ENCODE results near the gene HOXA5. TPM values are rescaled to one million over a fixed set of nuclear protein-coding genes. Genes with fewer than 3 reads are reported as not detected.

HOXA5 gene
- total RNA-seq, 1 donor from 2014 or later = 16.0 TPM

DNA sequence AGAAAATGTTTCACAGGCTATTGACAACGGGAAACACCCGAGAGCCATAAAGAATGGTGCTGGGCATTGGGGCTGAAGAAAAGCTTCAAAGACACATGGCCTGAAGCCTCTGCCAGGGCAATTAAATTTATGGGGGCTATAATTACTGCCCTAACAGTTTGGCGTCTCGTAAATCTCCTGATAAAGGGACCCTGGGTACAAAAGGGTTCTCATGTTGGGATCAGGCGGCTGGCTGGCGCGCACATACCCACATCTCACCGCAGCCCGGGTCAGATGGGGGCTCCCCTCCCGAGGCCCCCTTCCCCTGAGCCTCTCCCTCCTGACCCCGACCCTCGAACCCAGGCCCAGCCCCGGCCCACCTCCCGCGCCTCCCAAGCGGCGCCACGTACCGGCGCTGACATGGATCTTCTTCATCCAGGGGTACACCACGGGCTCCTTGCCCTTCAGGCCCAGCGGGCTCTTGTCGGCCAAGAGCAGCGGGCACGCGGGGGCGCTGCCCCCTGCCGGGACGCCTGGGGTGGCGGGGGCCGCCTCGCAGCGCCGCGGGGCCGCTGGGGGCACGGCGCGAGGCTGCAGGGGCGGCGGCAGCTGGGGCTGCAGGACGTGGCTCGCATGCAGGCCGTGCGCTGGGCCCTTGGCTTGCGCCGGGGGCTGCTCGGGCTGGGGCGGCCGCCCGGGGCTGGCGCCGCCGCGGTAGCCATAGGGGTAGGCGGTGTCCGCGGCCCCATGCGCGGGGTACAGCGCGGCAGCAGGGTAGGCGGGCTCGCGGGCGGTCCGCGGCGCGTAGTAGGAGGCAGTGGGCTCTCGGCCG, 13.5 kb downstream of the HOXA5 start:
- Histone ChIP-seq H3K36me3 (no peaks in the 10 kb centered on the region), H3K9me3 (no peaks in the 10 kb centered on the region), H3K27ac (peak overlapping the region; percentile 85), H3K4me3 (peak overlapping the region; percentile 57), H3K27me3 (no peaks in the 10 kb centered on the region), H3K4me1 (peaks cover 46% of the 10 kb centered on the region)
- DNase-seq = peak; percentile 65
- TF ChIP-seq, protein P1, sequence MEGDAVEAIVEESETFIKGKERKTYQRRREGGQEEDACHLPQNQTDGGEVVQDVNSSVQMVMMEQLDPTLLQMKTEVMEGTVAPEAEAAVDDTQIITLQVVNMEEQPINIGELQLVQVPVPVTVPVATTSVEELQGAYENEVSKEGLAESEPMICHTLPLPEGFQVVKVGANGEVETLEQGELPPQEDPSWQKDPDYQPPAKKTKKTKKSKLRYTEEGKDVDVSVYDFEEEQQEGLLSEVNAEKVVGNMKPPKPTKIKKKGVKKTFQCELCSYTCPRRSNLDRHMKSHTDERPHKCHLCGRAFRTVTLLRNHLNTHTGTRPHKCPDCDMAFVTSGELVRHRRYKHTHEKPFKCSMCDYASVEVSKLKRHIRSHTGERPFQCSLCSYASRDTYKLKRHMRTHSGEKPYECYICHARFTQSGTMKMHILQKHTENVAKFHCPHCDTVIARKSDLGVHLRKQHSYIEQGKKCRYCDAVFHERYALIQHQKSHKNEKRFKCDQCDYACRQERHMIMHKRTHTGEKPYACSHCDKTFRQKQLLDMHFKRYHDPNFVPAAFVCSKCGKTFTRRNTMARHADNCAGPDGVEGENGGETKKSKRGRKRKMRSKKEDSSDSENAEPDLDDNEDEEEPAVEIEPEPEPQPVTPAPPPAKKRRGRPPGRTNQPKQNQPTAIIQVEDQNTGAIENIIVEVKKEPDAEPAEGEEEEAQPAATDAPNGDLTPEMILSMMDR (IDR thresholded peaks at IDR 0.05) = no peak
- peak; percentile 42 for ATAC-seq
- intact Hi-C loops (cut with DNase I) = no loop called here

DNA sequence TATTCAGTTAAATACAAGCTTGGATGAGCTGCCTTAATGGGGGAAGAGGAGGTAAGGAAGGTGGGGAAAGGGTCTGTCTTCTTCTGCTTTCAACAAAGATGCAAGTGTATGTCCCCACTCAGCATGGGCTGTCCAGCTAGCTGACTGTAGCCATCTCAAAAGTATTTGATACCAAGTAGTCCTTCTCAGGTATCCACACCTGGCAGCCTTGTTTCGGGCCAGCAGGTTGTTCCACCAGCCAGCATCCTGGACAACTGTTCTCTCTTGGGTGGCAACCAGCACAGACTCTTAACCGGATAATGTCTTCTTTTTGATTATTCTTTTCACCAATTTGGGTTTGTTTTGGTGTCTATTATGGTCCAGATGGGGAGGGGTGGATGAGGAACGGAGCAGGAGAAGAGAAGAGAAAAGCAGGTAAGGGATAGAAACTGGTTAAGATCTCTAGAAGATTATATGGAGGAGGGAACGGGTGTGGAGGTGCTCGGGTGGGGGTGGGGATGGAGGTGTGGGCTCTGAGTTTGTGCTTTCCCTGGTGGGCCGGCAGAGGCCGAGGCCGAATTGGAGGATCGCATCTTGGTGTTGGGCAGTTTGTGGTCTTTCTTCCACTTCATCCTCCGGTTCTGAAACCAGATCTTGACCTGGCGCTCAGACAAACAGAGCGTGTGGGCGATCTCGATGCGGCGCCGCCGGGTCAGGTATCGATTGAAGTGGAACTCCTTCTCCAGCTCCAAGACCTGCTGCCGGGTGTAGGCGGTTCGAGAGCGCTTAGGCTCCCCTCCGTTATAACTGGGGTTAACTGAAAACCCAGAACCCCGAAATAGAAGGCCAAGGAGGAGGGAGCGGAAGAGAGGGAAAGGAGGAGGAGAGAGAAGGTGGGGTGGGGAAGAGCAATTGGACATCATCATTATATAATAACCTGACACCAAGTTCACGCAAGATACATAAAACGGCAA, 14.4 kb downstream of the HOXA5 start:
- Histone ChIP-seq H3K36me3 (no peaks in the 10 kb centered on the region), H3K9me3 (no peaks in the 10 kb centered on the region), H3K27ac (peak overlapping the region; percentile 79), H3K4me3 (peak overlapping the region; percentile 57), H3K27me3 (no peaks in the 10 kb centered on the region), H3K4me1 (peaks cover 45% of the 10 kb centered on the region)
- DNase-seq (no peak), ATAC-seq (no peak)
- intact Hi-C loops (cut with DNase I) = no loop called here
- TF ChIP-seq, protein P1 (IDR thresholded peaks at IDR 0.05) = no peak

DNA sequence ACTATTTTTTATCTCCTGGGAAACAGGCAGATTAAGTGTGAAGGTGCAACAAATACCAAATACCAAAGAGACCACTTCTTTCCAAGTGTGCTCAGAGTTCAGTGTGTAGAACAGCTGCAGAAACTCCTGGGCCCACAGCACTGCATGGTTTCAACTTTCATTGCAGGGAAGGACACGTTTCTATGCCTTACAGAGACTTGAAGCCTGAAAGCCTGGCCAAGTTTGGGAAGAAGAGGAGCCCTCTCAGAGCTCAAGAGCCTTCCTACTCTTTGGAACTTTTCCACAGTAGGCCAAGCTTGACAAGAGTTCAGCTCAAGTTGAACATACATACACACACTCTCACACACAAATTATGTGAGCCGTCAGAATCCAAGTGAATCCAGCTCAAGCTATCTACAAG, 15.4 kb downstream of the HOXA5 start:
- H3K36me3 ChIP-seq = no peaks in the 10 kb centered on the region
- no peak overlapping the region for H3K4me3 ChIP-seq
- H3K9me3 ChIP-seq = no peaks in the 10 kb centered on the region
- intact Hi-C loops (cut with DNase I) = no loop called here
- H3K27ac ChIP-seq = peak overlapping the region; percentile 79
- ATAC-seq (no peak), DNase-seq (no peak)
- H3K4me1 ChIP-seq = peaks cover 34% of the 10 kb centered on the region
- TF ChIP-seq, protein P1 (IDR thresholded peaks at IDR 0.05) = no peak
- peaks cover 5% of the 10 kb centered on the region for H3K27me3 ChIP-seq

DNA sequence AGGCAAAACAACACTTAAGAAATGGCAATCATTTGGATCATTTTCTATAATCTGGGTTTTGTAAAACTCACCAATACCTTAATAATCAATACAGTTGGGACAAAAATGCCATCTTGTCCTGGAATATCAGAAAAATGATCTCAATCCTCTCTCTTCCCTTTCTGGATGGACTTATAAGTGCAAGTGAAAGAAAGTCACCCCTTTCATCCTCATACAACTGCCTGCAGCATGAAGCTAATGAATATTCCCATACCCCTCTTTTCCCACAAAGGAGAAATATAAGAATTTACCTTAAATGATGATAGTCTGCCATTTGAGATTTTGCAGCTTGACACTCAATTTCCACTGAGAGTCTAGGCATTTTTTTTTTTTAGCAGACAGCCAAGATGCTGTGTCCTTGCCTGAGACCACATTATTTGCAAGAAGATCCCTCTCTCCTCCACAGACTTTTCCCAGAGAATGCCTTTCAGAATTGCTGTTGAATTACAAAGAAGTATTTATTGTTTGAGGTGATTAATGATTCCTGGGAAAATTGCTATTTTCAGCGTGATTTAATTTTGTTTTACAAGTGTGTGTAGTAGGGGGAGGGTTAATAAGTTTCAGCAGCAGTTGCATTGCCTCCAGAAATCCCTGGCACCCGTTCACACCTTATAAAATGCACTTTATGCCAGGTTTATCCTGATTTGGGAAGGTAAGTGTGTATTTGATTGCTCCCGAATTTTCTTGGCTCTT, 16.7 kb downstream of the HOXA5 start:
- H3K9me3 ChIP-seq = no peaks in the 10 kb centered on the region
- no peak for ATAC-seq
- H3K27me3 ChIP-seq = peaks cover 5% of the 10 kb centered on the region
- H3K36me3 ChIP-seq = no peaks in the 10 kb centered on the region
- H3K27ac ChIP-seq = peak overlapping the region; percentile 89
- no peak overlapping the region for H3K4me3 ChIP-seq
- intact Hi-C loops (cut with DNase I) = no loop called here
- no peak for DNase-seq
- peaks cover 28% of the 10 kb centered on the region for H3K4me1 ChIP-seq
- TF ChIP-seq, protein P1 (IDR thresholded peaks at IDR 0.05) = no peak

DNA sequence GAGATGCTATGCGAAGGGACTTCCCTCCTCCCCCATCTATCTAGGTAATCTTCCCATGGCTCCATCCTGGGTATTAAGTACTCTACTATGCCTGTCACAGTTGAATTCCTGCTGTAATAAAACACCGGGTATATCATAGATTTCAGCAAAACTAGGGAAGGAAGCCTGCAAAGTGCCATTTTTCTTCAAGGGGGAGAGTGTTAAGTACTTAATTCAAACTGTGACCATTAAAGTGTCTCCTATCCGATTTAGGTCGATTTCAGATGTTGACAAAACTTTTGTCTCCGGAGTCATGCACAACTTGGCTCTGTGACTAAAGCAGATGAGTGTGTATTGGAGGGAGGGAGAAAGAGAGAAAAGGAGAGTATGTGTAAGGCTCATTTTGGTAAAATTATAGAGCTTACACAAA, 17.5 kb downstream of the HOXA5 start:
- Histone ChIP-seq H3K27ac (peak overlapping the region; percentile 89), H3K27me3 (peaks cover 5% of the 10 kb centered on the region), H3K4me1 (peaks cover 22% of the 10 kb centered on the region), H3K4me3 (no peak overlapping the region), H3K36me3 (no peaks in the 10 kb centered on the region), H3K9me3 (no peaks in the 10 kb centered on the region)
- intact Hi-C loops (cut with DNase I) = no loop called here
- ATAC-seq (no peak), DNase-seq (no peak)
- TF ChIP-seq, protein P1 (IDR thresholded peaks at IDR 0.05) = no peak
